Fibroblast of lung (primary cell): ENCODE results near the gene IL1RAPL2.

Source experiments
- CTCF ChIP-seq, 2 donors: IDR thresholded peaks in 1 of 2; conservative IDR thresholded peaks in 1 of 2; 1 replicate in 1 of 2; 2 replicates in 1 of 2; pipeline ENCODE4 v1.5.1; 2011 to 2012; ENCODE audit warnings: low read length in 2 of 2, control low read depth in 1 of 2, inconsistent platforms in 1 of 2, low read depth in 1 of 2, mild to moderate bottlenecking in 1 of 2
- EZH2 ChIP-seq: IDR thresholded peaks from 2 replicates; pipeline ENCODE4 v1.5.1; 2012; ENCODE audit warnings: low read length, control low read depth, mild to moderate bottlenecking; ENCODE audit errors: missing control alignments

- no peak for TF ChIP-seq CTCF (conservative IDR thresholded peaks at IDR 0.05 in 1 of 2, IDR thresholded peaks at IDR 0.05 in 1 of 2; ENCODE audit: low read depth in 1 of 2, low read length in 2 of 2)
- TF ChIP-seq EZH2 = no peak
Measured at GRCh38 chrX:105013719-105014118, 447.7 kb downstream of the IL1RAPL2 start.
